ENCODE results near the gene ADAMTS6.

GRCh38 chr5:65117525-65117924, 364.2 kb downstream of the ADAMTS6 start:
- TF ChIP-seq POLR2A (IDR thresholded peaks at IDR 0.05) (no peak), CTCF (IDR thresholded peaks at IDR 0.05) (no peak), POLR2AphosphoS5 (IDR thresholded peaks at IDR 0.05) (no peak)
